LNCaP clone FGC (cell line): ENCODE results near the gene ADGRA3.

Experiments
- DNase-seq: peaks from one replicate; pipeline ENCODE4 v3.0.0-alpha.2; 2011; ENCODE audit warnings: low read depth
- H3K4me3 ChIP-seq: 2 replicates; pipeline ENCODE4 v1.5.1; 2011; ENCODE audit warnings: mild to moderate bottlenecking, low read depth, low read length, control low read depth
- TF ChIP-seq, protein P1 (sequence below): IDR thresholded peaks from 2 replicates; pipeline ENCODE4 v1.5.1; 2012; ENCODE audit warnings: mild to moderate bottlenecking; ENCODE audit not compliant: control insufficient read depth, insufficient read depth; ENCODE audit errors: extremely low read depth

The ADGRA3 gene

DNA sequence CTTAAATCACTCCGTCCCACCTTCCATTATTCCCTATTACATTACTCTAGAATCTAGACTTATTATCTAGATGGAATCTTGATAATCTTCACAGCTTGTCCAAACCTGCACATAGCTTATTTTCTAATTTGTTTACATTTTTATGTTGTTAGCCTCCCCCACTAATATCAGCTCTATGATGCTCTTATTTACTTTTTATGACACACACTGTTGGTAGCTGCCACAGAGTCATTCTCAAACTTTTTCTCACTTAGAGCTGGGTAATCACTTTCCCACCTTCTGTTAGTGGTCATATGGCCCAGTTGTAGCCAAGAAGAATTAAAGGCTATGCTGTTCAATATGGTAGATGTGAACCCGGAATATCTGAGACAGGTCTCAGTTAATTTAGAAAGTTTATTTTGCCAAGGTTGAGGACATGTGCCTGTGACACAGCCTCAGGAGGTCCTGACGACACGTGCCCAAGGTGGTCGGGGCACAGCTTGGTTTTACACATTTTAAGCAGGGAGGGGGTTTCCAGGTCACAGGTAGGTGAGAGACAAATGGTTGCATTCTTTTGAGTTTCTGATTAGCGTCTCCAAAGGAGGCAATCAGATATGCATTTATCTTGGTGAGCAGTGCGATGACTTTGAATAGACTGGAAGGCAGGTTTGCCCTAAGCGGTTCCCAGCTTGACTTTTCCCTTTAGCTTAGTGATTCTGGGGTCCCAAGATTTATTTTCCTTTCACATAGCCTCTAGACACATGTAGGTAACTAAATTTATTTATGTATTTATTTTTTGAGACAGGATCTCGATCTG, 7.0 kb upstream of the ADGRA3 start:
- TF ChIP-seq, protein P1, sequence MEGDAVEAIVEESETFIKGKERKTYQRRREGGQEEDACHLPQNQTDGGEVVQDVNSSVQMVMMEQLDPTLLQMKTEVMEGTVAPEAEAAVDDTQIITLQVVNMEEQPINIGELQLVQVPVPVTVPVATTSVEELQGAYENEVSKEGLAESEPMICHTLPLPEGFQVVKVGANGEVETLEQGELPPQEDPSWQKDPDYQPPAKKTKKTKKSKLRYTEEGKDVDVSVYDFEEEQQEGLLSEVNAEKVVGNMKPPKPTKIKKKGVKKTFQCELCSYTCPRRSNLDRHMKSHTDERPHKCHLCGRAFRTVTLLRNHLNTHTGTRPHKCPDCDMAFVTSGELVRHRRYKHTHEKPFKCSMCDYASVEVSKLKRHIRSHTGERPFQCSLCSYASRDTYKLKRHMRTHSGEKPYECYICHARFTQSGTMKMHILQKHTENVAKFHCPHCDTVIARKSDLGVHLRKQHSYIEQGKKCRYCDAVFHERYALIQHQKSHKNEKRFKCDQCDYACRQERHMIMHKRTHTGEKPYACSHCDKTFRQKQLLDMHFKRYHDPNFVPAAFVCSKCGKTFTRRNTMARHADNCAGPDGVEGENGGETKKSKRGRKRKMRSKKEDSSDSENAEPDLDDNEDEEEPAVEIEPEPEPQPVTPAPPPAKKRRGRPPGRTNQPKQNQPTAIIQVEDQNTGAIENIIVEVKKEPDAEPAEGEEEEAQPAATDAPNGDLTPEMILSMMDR: no peak
- no peak overlapping the region for H3K4me3 ChIP-seq

DNA sequence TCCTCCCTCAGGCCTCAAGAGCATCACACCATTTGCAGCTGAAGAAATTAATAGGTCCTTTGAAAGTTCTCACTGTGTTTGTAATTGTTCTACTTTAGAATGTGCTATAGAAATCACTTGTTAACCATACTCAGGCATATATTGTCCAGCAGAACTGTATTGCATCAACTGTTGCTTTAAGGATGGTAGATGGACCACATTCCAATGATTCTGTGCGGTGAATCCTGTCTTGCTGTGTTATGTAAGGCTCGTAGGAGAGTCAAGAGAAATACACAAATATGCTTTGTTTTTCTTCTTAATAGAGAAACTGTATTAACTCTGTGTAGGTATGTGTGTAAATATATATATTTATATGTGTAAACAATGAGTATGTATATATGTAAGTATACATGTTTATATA, 6.3 kb upstream of the ADGRA3 start:
- H3K4me3 ChIP-seq: no peak overlapping the region
- TF ChIP-seq, protein P1: no peak
- DNase-seq: no peak

More for the DNA sequence above, 7.0 kb upstream of the ADGRA3 start:
- no peak for DNase-seq

DNA sequence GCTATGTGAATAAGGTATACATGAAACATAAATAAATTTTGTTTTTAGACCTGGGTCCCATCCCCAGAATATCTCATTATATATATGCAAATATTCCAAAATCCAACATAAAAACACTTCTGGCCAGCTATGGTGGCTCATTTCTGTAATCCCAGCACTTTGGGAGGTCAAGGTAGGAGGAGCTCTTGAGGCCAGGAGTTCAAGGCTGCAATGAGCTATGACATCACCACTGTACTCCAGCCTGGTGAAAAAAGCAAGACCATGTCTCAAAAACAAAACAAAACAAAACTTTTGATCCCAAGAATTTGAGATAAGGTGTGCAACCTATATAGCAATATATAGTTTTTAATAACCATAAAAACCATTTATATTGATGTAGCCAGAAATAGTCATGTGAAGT, 5.4 kb upstream of the ADGRA3 start:
- TF ChIP-seq, protein P1: no peak
- DNase-seq: no peak
- no peak overlapping the region for H3K4me3 ChIP-seq

DNA sequence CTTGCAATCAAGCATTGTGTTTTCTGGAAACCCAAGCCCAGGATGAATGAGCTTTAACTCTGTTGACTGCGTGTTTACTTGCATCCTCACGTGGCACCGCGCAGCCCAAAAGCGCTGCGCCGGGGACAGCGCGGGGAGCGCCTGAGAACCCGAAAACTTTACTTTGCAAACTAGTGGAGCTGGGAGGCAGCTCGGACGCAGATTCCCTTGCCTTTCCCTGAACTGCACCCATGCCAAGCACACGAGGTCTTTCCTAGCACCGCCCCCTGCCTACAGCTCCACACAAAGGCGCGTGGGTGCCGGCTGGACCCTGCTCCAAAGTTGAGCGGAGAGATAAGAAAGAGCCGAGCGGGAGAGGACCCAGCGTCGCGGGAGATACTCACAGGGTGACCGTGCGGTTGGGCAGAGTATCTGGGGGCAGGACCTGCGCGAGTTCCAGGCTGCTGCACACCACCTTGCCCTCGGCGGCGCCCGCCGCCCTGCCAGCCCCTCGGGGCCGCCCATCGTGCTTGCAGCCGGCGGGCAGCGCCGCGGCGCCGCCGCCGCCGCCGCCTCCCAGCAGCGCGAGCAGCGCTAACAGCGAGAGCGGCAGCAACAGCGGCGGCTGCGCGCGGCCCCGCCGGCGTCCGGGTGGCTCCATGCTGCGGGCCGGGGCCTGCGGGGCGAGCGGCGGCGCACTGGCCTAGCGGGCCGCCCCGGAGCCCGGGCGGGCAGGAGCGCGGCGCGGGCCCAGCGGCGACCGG, 550 bp downstream of the ADGRA3 start:
- peak; percentile 50 for DNase-seq
- H3K4me3 ChIP-seq: peak overlapping the region; percentile 61
- TF ChIP-seq, protein P1: peak; percentile 21; the same call in 1 of the 2 replicates

DNA sequence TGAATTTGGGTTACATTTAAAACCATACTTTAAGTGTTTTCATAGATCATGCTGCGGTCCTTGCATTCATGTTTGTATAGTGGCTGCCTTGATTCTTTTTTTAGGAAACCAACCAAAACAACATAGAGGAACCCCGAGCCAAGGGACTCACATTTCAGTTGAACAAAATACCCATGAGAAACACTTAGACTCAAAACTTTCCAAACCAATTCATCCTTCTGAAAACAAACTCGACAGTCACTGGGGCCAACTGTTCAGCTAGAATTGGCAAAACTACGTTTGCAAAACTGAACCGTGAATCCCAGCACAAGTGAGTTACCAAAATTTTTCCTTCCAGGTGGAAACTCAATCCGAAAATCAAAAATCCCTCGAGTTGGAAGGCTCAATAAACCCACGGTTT, 1.4 kb downstream of the ADGRA3 start:
- H3K4me3 ChIP-seq: peak overlapping the region; percentile 61
- DNase-seq: no peak
- TF ChIP-seq, protein P1: no peak

DNA sequence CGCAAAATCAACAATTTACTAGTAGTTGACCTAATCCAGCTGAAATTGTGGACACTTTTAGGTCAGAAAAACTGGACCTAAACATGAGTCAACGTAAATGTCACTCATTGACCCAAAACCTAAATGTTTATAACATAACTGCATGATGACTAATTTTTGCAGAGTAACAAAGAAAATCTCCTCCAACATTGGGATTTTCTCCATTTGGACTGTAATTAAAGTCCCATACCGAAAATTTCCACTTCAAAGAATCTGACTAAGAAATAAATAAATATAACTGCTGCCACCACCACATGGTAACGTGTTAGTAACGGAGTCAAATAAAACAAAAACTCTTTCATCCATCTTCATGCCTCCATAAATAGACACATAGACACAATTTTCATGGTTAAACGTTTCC, 1.9 kb downstream of the ADGRA3 start:
- DNase-seq: no peak
- TF ChIP-seq, protein P1: no peak
- peak overlapping the region; percentile 61 for H3K4me3 ChIP-seq
